Measurements from ENCODE around the gene HSPB9.

The HSPB9 gene

DNA sequence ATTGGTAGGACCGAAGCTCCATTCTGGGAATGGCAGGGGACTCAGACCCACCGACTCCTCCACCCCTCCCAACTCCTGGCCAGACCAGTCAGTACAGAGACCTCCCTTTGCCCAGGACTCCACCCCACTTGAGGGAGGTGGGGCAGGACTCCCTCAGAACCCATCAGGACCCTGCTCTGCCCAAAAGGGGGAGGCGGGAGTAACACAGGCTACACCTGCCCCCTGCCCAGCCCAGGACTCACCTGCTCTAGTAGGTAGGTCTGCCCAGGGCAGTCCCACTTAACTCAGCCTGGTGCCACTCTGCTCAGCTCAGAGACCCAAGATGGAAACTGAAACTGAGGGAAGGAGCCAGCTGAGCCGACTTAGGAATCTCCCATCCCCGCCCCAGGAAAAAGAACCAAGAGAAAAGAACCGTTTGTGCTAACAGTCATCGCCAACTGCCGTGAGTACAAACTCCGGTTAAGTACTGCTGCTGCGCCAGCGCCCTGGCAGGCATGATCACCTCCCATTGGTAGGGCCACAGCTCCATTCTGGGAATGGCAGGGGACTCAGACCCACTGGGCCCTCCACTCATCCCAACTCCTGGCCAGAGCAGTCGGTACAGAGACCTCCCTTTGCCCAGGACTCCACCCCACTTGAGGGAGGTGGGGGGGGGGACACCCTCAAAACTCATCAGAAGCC lies 10.6 kb upstream of the HSPB9 start:
- Histone ChIP-seq H3K27ac (ENCODE audit: low read length) (no peak overlapping the region), H3K27me3 (ENCODE audit: control insufficient read depth, insufficient read depth, low read length) (no peaks in the 10 kb centered on the region), H3K4me1 (ENCODE audit: control insufficient read depth, insufficient read depth, low read length) (peaks cover 7% of the 10 kb centered on the region), H3K4me3 (ENCODE audit: low read length) (no peak overlapping the region), H3K36me3 (ENCODE audit: control insufficient read depth, insufficient read depth, low read length) (0 out of 2 replicates have a peak, but pooled peaks cover 7% of the 10 kb centered on the region), H3K9me3 (ENCODE audit: control insufficient read depth, insufficient read depth, low read length) (no peaks in the 10 kb centered on the region)
- DNase-seq (ENCODE audit: low read depth, low spot score): no peak
- no CpG with 5 or more reads among the region's 12 CpGs for WGBS (ENCODE audit: insufficient coverage, insufficient read length)

DNA sequence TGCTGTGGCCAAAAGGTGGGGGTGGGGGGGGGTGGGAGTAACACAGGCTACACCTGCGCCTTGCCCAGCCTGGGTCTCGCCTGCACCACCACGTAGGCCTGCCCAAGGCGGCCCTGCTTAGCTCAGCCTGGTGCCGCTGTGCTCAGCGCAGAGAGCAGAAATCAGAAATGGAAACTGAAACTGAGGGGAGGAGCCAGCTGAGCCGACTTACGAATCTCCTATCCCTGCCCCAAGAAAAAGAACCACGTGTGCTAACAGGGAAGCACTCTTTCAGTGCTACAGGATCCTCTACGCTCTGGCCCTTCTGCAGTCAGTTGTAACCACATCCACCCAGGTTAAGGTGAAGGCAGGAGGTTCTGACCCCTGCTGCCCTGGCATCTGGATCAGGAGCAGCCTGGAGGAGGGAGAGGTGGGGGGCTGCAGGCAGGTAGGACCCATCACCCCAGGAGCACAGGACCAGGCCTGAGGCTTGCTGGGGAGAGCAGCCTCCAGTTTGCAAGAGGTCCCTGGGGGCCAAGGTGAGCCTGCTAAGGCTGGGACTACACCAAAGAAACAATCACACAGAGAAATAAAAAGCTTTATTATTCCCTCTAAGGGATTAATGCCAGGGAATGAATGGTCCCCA lies 9.9 kb upstream of the HSPB9 start, which contains the start of gene DHX58:
DHX58 (minus strand) TSS at position 163 of the 625 bp plus-strand sequence. CDS start 822 bp downstream, outside the sequence.
- no peak within 1 kb of the TSS for H3K27ac ChIP-seq (ENCODE audit: low read length)
- H3K27me3 ChIP-seq (ENCODE audit: control insufficient read depth, insufficient read depth, low read length): no peaks in the 10 kb centered on the region
- 0 out of 2 replicates have a peak, but pooled peaks cover 7% of the 10 kb centered on the region for H3K36me3 ChIP-seq (ENCODE audit: control insufficient read depth, insufficient read depth, low read length)
- WGBS (ENCODE audit: insufficient coverage, insufficient read length): no CpG with 5 or more reads among the region's 10 CpGs
- H3K4me3 ChIP-seq (ENCODE audit: low read length): no peak within 1 kb of the TSS
- no peak for DNase-seq (ENCODE audit: low read depth, low spot score)
- peaks cover 7% of the 10 kb centered on the region for H3K4me1 ChIP-seq (ENCODE audit: control insufficient read depth, insufficient read depth, low read length)
- no peaks in the 10 kb centered on the region for H3K9me3 ChIP-seq (ENCODE audit: control insufficient read depth, insufficient read depth, low read length)

DNA sequence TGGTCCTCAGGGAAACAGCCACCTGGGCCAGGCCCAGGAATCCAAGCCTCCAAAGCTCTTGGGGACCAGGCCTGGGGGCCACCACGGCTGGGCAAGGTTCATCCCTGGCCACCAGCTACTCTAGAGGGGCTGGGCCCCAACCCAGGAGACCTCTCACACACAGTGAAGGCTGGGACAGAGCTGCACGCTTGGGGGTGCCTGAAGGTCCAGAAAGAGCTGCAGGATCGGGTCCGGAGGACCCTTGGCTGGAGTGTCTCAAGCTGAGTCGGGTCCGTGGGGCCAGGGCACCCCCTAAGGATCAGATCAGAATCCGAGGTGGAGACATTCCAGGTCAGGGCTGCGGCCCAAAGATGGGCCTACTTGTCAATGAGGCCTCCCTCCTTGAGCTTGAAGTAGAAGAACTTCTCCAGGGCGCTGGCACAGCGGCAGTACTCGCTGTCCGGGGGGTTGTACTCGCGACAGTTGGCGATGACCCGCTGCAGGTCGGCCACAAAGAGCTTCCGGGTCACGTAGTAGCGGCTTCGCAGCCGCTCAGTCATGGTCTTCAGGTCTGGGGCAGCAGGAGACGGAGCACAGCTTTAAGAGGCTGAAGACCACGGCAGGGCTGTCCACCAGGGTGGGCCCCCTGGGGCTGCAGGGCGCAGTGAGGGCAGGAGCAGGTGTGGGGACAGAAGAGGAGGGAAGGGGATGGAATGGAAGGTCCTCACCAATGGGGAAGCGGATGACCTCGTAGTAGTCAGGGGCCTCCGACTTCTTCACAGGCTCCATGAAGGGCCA lies 9.1 kb upstream of the HSPB9 start:
- DNase-seq (ENCODE audit: low read depth, low spot score): no peak
- Histone ChIP-seq H3K27ac (ENCODE audit: low read length) (no peak overlapping the region), H3K36me3 (ENCODE audit: control insufficient read depth, insufficient read depth, low read length) (0 out of 2 replicates have a peak, but pooled peaks cover 7% of the 10 kb centered on the region), H3K4me1 (ENCODE audit: control insufficient read depth, insufficient read depth, low read length) (peaks cover under 1% of the 10 kb centered on the region), H3K9me3 (ENCODE audit: control insufficient read depth, insufficient read depth, low read length) (no peaks in the 10 kb centered on the region), H3K27me3 (ENCODE audit: control insufficient read depth, insufficient read depth, low read length) (no peaks in the 10 kb centered on the region), H3K4me3 (ENCODE audit: low read length) (no peak overlapping the region)
- no CpG with 5 or more reads among the region's 28 CpGs for WGBS (ENCODE audit: insufficient coverage, insufficient read length)

DNA sequence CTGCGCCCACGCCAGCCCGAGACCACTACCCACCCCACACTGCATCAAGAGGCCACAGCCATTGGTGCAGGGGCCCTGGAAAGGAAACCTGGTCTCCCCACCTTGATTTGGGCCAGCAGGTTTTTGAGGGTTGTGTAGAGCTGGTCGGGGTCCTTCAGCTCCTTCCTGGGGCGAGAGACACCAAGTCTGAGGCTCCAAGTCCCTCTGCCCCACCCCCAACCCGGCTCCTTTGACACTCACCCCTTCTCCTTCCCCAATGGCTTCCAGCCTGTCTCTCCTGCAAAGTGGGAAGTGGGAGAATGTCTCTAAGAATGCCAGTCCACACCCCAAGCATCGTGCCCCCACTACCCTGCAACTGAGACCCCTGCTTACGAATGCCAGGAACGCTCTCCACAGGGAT lies 8.5 kb upstream of the HSPB9 start:
- no peak overlapping the region for H3K4me3 ChIP-seq (ENCODE audit: low read length)
- no peaks in the 10 kb centered on the region for H3K9me3 ChIP-seq (ENCODE audit: control insufficient read depth, insufficient read depth, low read length)
- H3K27ac ChIP-seq (ENCODE audit: low read length): no peak overlapping the region
- DNase-seq (ENCODE audit: low read depth, low spot score): no peak
- H3K27me3 ChIP-seq (ENCODE audit: control insufficient read depth, insufficient read depth, low read length): no peaks in the 10 kb centered on the region
- 0 out of 2 replicates have a peak, but pooled peaks cover 7% of the 10 kb centered on the region for H3K36me3 ChIP-seq (ENCODE audit: control insufficient read depth, insufficient read depth, low read length)
- WGBS (ENCODE audit: insufficient coverage, insufficient read length): no CpG with 5 or more reads among the region's 9 CpGs
- no peaks in the 10 kb centered on the region; the same call in 1 of the 2 replicates for H3K4me1 ChIP-seq (ENCODE audit: control insufficient read depth, insufficient read depth, low read length)

DNA sequence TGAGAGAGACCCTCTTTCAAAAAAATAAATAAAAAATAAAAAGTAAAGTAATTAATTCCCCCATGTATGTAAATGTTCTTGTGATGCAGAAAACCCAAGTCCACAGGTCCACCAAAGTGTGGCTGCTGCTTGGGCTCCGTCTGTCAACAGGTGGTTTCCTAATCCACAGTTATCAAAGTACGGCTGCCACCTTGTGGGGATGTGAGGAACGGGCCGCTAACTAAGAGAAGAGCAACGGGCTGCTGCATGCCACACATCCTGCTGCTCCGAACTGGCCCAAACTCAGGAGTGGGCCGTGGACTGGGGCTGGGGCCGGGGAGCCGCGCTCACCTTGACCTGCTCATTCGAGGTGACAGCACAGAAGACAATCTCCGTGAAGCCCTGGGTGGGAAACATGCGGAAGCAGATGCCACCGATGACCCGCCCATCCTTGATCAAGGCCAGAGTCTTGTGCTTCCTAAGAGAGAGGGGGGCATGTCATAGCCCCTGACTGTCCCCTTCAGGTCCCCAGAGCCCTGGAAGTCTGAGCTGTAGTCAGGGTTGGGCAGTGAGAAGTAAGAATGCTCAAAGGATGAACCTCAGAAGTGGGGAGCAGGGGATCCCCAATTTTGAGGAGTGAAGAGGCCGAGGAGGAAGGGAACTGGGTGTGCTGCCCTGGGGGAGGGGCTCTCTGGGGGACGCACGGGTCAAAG lies 5.8 kb upstream of the HSPB9 start:
- H3K4me1 ChIP-seq (ENCODE audit: control insufficient read depth, insufficient read depth, low read length): peaks cover 2% of the 10 kb centered on the region; the same call in 1 of the 2 replicates
- H3K27ac ChIP-seq (ENCODE audit: low read length): no peak overlapping the region
- H3K4me3 ChIP-seq (ENCODE audit: low read length): no peak overlapping the region
- no peak for DNase-seq (ENCODE audit: low read depth, low spot score)
- no peaks in the 10 kb centered on the region for H3K27me3 ChIP-seq (ENCODE audit: control insufficient read depth, insufficient read depth, low read length)
- H3K9me3 ChIP-seq (ENCODE audit: control insufficient read depth, insufficient read depth, low read length): no peaks in the 10 kb centered on the region
- H3K36me3 ChIP-seq (ENCODE audit: control insufficient read depth, insufficient read depth, low read length): 0 out of 2 replicates have a peak, but pooled peaks cover 7% of the 10 kb centered on the region
- WGBS (ENCODE audit: insufficient coverage, insufficient read length): no CpG with 5 or more reads among the region's 18 CpGs

DNA sequence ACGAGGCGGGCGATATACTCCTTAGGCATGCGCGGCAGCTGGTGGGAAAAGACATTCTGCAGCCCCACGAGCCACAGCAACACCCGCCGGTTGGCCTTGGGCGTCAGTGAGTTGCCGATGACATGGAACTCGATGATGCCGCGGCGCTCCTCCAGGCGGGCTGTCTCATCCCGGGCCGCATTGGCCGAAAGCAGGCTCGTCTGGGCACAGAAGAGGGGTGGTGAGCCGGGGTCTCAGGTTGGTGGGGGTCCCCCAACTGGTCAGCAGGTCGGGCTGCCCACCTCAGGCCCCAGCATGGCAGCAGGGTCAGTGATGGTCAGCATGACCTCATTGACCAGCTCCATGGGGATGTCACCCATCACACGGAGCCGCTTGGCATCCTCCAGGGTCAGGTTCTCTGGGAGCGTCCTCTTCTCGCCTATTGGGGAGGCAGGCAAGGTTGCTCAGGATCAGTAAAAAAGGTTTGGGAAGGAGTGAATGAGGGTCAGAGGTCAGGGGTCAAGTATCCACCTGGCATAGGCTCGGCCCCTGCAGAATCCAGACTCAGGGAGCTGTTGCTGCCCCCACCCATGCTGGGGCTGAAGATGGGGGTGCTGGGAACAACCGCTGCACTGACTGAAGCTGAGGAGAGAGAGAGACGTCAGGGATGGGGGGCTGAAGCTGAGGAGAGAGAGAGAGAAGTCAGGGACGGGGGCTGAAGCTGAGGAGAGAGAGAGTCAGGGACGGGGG lies 5.0 kb upstream of the HSPB9 start:
- WGBS (ENCODE audit: insufficient coverage, insufficient read length): no CpG with 5 or more reads among the region's 30 CpGs
- Histone ChIP-seq H3K4me3 (ENCODE audit: low read length) (no peak overlapping the region), H3K27ac (ENCODE audit: low read length) (no peak overlapping the region), H3K27me3 (ENCODE audit: control insufficient read depth, insufficient read depth, low read length) (no peaks in the 10 kb centered on the region), H3K36me3 (ENCODE audit: control insufficient read depth, insufficient read depth, low read length) (0 out of 2 replicates have a peak, but pooled peaks cover 7% of the 10 kb centered on the region), H3K4me1 (ENCODE audit: control insufficient read depth, insufficient read depth, low read length) (peaks cover 2% of the 10 kb centered on the region; the same call in 1 of the 2 replicates), H3K9me3 (ENCODE audit: control insufficient read depth, insufficient read depth, low read length) (no peaks in the 10 kb centered on the region)
- DNase-seq (ENCODE audit: low read depth, low spot score): no peak

DNA sequence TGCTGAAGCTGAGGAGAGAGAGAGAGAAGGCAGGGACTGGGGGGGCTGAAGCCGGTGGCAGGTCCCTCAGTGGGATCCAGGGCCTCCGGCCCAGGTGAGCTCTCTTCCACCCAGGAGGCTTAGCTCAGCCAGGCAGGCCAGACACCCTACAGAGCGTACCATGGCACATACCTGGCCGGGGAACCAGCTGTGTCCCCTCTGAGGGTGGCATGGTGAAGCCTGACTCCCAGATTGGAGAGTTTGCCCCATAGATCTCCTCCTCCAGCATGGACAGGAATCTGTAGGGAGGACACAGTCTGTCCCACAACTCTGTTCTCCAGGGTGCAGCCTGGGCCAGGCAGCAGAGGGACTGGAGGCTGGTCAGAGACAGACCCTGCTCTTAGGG lies 4.5 kb upstream of the HSPB9 start:
- Histone ChIP-seq H3K36me3 (ENCODE audit: control insufficient read depth, insufficient read depth, low read length) (0 out of 2 replicates have a peak, but pooled peaks cover 7% of the 10 kb centered on the region), H3K27me3 (ENCODE audit: control insufficient read depth, insufficient read depth, low read length) (no peaks in the 10 kb centered on the region), H3K9me3 (ENCODE audit: control insufficient read depth, insufficient read depth, low read length) (no peaks in the 10 kb centered on the region), H3K27ac (ENCODE audit: low read length) (no peak overlapping the region), H3K4me1 (ENCODE audit: control insufficient read depth, insufficient read depth, low read length) (peaks cover 2% of the 10 kb centered on the region; the same call in 1 of the 2 replicates), H3K4me3 (ENCODE audit: low read length) (no peak overlapping the region)
- no CpG with 5 or more reads among the region's 4 CpGs for WGBS (ENCODE audit: insufficient coverage, insufficient read length)
- no peak for DNase-seq (ENCODE audit: low read depth, low spot score)

DNA sequence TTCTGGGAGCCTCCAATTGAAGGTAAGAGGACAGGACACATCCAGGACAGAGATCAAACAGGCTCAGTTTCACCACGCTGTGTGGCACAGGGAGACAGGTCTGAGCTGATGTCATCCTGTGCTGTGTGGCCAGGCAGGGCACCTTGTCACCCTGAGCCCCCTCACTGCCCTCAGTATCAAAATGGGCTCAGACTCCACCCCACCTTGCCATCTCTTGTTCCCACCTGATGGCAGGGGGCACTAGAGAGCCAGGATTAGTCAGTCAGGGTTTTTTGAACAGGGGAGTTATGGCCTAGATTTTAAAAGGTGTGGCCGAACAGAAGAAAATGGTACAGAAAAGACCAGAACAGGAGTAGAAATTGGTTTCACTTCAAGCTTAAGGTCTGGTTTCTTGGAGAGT lies 4.1 kb upstream of the HSPB9 start:
- H3K36me3 ChIP-seq (ENCODE audit: control insufficient read depth, insufficient read depth, low read length): 0 out of 2 replicates have a peak, but pooled peaks cover 7% of the 10 kb centered on the region
- no peak for DNase-seq (ENCODE audit: low read depth, low spot score)
- no peak overlapping the region for H3K4me3 ChIP-seq (ENCODE audit: low read length)
- peaks cover 2% of the 10 kb centered on the region; the same call in 1 of the 2 replicates for H3K4me1 ChIP-seq (ENCODE audit: control insufficient read depth, insufficient read depth, low read length)
- no peaks in the 10 kb centered on the region for H3K9me3 ChIP-seq (ENCODE audit: control insufficient read depth, insufficient read depth, low read length)
- WGBS (ENCODE audit: insufficient coverage, insufficient read length): no CpG with 5 or more reads among the region's 2 CpGs
- H3K27me3 ChIP-seq (ENCODE audit: control insufficient read depth, insufficient read depth, low read length): no peaks in the 10 kb centered on the region
- H3K27ac ChIP-seq (ENCODE audit: low read length): no peak overlapping the region

DNA sequence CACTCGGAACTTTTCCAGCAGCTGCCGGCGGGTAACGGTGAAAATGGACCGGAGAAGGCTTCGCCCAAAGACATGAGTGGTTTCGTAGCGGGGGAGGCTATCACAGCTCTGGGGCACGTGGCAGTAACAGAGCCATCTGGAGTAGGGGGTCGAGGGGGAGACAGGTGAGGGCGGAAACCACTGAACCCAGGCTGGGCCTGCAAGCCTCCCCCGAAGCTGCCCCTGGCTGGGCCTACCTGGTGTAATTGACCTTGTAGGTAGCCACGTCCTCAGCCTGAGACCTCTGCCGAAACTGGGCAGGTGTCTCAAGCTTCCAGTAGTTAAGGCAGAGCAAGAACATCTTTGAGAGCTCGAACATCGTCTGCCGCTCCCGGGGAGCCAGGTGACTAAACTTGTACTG lies 3.3 kb upstream of the HSPB9 start:
- Histone ChIP-seq H3K27ac (ENCODE audit: low read length) (no peak overlapping the region), H3K9me3 (ENCODE audit: control insufficient read depth, insufficient read depth, low read length) (no peaks in the 10 kb centered on the region), H3K27me3 (ENCODE audit: control insufficient read depth, insufficient read depth, low read length) (no peaks in the 10 kb centered on the region), H3K4me3 (ENCODE audit: low read length) (no peak overlapping the region), H3K4me1 (ENCODE audit: control insufficient read depth, insufficient read depth, low read length) (peaks cover 2% of the 10 kb centered on the region; the same call in 1 of the 2 replicates), H3K36me3 (ENCODE audit: control insufficient read depth, insufficient read depth, low read length) (0 out of 2 replicates have a peak, but pooled peaks cover 7% of the 10 kb centered on the region)
- no peak for DNase-seq (ENCODE audit: low read depth, low spot score)
- no CpG with 5 or more reads among the region's 18 CpGs for WGBS (ENCODE audit: insufficient coverage, insufficient read length)
